GM06990 (cell line): Measurements from ENCODE around the gene TRAPPC13.

Experiments
- DNase-seq: peaks from one replicate; pipeline ENCODE4 v3.0.0-alpha.2; 2011; ENCODE audit not compliant: insufficient read length; ENCODE audit errors: extremely low read depth
- H3K27me3 ChIP-seq: replicated peaks from 2 replicates; pipeline ENCODE4 v1.6.0; 2011; ENCODE audit warnings: low read length; ENCODE audit not compliant: control insufficient read depth, insufficient read depth
- H3K36me3 ChIP-seq: 2 replicates; pipeline ENCODE4 v1.5.1; 2011; ENCODE audit warnings: low read length; ENCODE audit not compliant: control insufficient read depth, insufficient read depth
- H3K4me3 ChIP-seq: replicated peaks from 2 replicates; pipeline ENCODE4 v1.5.1; 2011; ENCODE audit warnings: low read depth, mild to moderate bottlenecking, control low read depth, low read length
- CTCF ChIP-seq: IDR thresholded peaks from 2 replicates; pipeline ENCODE4 v1.5.1; 2011; ENCODE audit warnings: low read length, control low read depth, mild to moderate bottlenecking, inconsistent platforms; ENCODE audit not compliant: insufficient read depth, poor library complexity, severe bottlenecking

TRAPPC13 gene

DNA sequence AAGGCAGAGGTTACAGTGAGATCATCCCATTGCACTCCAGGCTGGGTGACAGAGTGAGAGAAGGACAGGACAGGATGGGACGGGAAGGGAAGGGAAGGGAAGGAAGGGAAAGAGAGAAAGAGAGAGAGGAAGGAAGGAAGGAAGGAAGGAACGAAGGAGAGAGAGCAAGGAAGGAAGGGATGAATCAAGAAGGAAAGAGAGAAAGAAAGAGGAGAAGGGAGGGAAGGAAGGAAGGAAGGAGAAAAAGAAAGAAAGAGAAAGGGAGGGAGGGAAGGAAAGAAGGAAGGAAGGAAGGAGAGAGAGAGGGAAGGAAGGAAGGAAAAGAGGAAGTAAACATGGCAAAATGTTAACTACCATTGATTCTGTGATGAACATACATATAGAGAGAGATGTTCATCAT lies 68.3 kb downstream of the TRAPPC13 start:
- Histone ChIP-seq H3K4me3 (no peak overlapping the region), H3K36me3 (no peaks in the 10 kb centered on the region), H3K27me3 (no peaks in the 10 kb centered on the region)
- DNase-seq: no peak
- TF ChIP-seq CTCF: no peak

GRCh38 chr5:65695162-65695755 lies 70.4 kb downstream of the TRAPPC13 start:
- no peak overlapping the region for H3K4me3 ChIP-seq
- no peaks in the 10 kb centered on the region for H3K36me3 ChIP-seq
- no peaks in the 10 kb centered on the region for H3K27me3 ChIP-seq
- TF ChIP-seq CTCF: no peak
- DNase-seq: no peak

GRCh38 chr5:65695896-65696295 lies 71.1 kb downstream of the TRAPPC13 start:
- no peak for DNase-seq
- H3K36me3 ChIP-seq: no peaks in the 10 kb centered on the region
- no peak for TF ChIP-seq CTCF
- no peak overlapping the region for H3K4me3 ChIP-seq
- H3K27me3 ChIP-seq: no peaks in the 10 kb centered on the region

GRCh38 chr5:65696892-65697291 lies 72.1 kb downstream of the TRAPPC13 start:
- no peak for TF ChIP-seq CTCF
- Histone ChIP-seq H3K27me3 (no peaks in the 10 kb centered on the region), H3K4me3 (no peak overlapping the region), H3K36me3 (no peaks in the 10 kb centered on the region)
- no peak for DNase-seq

DNA sequence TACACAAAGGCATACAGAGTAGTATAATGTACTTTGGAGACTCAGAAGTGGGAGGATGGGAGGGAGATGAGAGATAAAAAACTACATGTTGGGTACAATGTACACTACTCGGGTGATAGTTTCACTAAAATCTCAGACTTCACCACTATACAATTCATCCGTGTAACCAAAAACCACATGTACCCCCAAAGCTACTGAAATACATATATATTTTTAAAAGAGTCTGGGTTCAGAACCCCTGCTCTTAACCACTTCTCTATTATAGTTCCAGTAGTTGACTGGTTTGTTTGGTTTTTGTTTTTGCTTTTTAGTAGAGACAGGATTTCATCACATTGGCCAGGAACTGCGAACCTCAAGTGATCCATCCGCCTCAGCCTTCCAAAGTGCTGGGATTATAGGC lies 74.5 kb downstream of the TRAPPC13 start:
- Histone ChIP-seq H3K4me3 (no peak overlapping the region), H3K27me3 (no peaks in the 10 kb centered on the region), H3K36me3 (no peaks in the 10 kb centered on the region)
- peak; percentile 18 for DNase-seq
- TF ChIP-seq CTCF: no peak

DNA sequence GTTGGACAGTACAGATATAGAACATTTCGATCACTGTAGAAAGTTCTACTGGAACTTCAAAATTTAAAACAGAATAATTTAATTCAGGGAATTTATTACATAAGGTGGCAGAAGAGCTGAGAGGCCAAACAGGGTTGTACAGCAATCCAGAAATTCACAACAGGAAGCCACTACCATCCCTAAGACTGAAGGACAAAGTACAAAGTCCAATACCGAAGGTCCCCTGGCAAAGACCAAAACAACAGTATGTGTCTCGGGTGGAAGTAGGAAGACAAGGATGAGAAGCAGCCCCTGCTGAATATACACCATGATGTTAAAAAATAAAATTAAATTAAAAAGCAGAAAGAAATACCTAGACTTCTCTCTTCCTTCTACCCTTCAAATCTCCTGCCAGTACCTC lies 77.2 kb downstream of the TRAPPC13 start:
- no peak overlapping the region for H3K4me3 ChIP-seq
- no peak for DNase-seq
- no peak for TF ChIP-seq CTCF
- no peaks in the 10 kb centered on the region for H3K36me3 ChIP-seq
- no peaks in the 10 kb centered on the region for H3K27me3 ChIP-seq
